Nephron progenitor cell (in vitro differentiated cells): Measurements from ENCODE around the gene RMDN2.

Source experiments
- DNase-seq: peaks from one replicate; pipeline ENCODE4 v3.0.0; 2021
- H3K27ac Mint-ChIP-seq: 2 replicates; pipeline ENCODE4 v1.8.0; 2021; ENCODE audit warnings: mild to moderate bottlenecking, moderate library complexity, mixed read lengths
- H3K27me3 Mint-ChIP-seq: 2 replicates; pipeline ENCODE4 v1.8.0; 2021; ENCODE audit warnings: mild to moderate bottlenecking, low read depth, mixed read lengths; ENCODE audit not compliant: poor library complexity
- H3K36me3 Mint-ChIP-seq: 2 replicates; pipeline ENCODE4 v1.8.0; 2021; ENCODE audit warnings: low read depth, mixed read lengths
- H3K4me1 Mint-ChIP-seq: 2 replicates; pipeline ENCODE4 v1.8.0; 2021; ENCODE audit warnings: mixed read lengths
- H3K4me3 Mint-ChIP-seq: 2 replicates; pipeline ENCODE4 v1.8.0; 2021; ENCODE audit warnings: mild to moderate bottlenecking, moderate library complexity, mixed read lengths
- H3K9me3 Mint-ChIP-seq: 2 replicates; pipeline ENCODE4 v1.8.0; 2021; ENCODE audit warnings: mild to moderate bottlenecking, moderate library complexity, mixed read lengths
- TF ChIP-seq, protein P1 (sequence below): fragments of 200-600 bp; sonication (generic); IDR thresholded peaks from 2 replicates; pipeline ENCODE4 v1.5.0; 2021; ENCODE audit warnings: antibody characterized with exemption

The RMDN2 gene

GRCh38 chr2:37894047-37894446 is 31.0 kb upstream of the RMDN2 start:
- Mint-ChIP-seq H3K9me3 (peaks cover 4% of the 10 kb centered on the region), H3K27ac (no peak overlapping the region), H3K4me1 (peaks cover 25% of the 10 kb centered on the region), H3K36me3 (no peaks in the 10 kb centered on the region), H3K27me3 (peaks cover 7% of the 10 kb centered on the region), H3K4me3 (no peak overlapping the region)
- no peak for DNase-seq
- TF ChIP-seq, protein P1, sequence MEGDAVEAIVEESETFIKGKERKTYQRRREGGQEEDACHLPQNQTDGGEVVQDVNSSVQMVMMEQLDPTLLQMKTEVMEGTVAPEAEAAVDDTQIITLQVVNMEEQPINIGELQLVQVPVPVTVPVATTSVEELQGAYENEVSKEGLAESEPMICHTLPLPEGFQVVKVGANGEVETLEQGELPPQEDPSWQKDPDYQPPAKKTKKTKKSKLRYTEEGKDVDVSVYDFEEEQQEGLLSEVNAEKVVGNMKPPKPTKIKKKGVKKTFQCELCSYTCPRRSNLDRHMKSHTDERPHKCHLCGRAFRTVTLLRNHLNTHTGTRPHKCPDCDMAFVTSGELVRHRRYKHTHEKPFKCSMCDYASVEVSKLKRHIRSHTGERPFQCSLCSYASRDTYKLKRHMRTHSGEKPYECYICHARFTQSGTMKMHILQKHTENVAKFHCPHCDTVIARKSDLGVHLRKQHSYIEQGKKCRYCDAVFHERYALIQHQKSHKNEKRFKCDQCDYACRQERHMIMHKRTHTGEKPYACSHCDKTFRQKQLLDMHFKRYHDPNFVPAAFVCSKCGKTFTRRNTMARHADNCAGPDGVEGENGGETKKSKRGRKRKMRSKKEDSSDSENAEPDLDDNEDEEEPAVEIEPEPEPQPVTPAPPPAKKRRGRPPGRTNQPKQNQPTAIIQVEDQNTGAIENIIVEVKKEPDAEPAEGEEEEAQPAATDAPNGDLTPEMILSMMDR = no peak

GRCh38 chr2:37894601-37895000 is 30.5 kb upstream of the RMDN2 start:
- TF ChIP-seq, protein P1 = no peak

GRCh38 chr2:37895140-37895539 is 29.9 kb upstream of the RMDN2 start:
- peaks cover 25% of the 10 kb centered on the region for H3K4me1 Mint-ChIP-seq
- no peaks in the 10 kb centered on the region for H3K36me3 Mint-ChIP-seq
- H3K4me3 Mint-ChIP-seq = no peak overlapping the region
- TF ChIP-seq, protein P1 = no peak
- H3K9me3 Mint-ChIP-seq = peaks cover 10% of the 10 kb centered on the region
- H3K27me3 Mint-ChIP-seq = peaks cover 7% of the 10 kb centered on the region
- DNase-seq = no peak
- peak overlapping the region; percentile 35 for H3K27ac Mint-ChIP-seq

More at GRCh38 chr2:37894601-37895000, 30.5 kb upstream of the RMDN2 start:
- H3K9me3 Mint-ChIP-seq = peaks cover 4% of the 10 kb centered on the region
- H3K27me3 Mint-ChIP-seq = peaks cover 7% of the 10 kb centered on the region
- no peak for DNase-seq
- H3K4me3 Mint-ChIP-seq = no peak overlapping the region
- peak overlapping the region; percentile 35 for H3K27ac Mint-ChIP-seq
- H3K36me3 Mint-ChIP-seq = no peaks in the 10 kb centered on the region
- H3K4me1 Mint-ChIP-seq = peaks cover 25% of the 10 kb centered on the region

GRCh38 chr2:37896319-37896718 is 28.8 kb upstream of the RMDN2 start:
- H3K27me3 Mint-ChIP-seq = peaks cover 7% of the 10 kb centered on the region
- peaks cover 22% of the 10 kb centered on the region for H3K9me3 Mint-ChIP-seq
- H3K4me1 Mint-ChIP-seq = peaks cover 25% of the 10 kb centered on the region
- TF ChIP-seq, protein P1 = no peak
- H3K27ac Mint-ChIP-seq = no peak overlapping the region
- DNase-seq = no peak
- peaks cover 3% of the 10 kb centered on the region for H3K36me3 Mint-ChIP-seq
- no peak overlapping the region for H3K4me3 Mint-ChIP-seq

DNA sequence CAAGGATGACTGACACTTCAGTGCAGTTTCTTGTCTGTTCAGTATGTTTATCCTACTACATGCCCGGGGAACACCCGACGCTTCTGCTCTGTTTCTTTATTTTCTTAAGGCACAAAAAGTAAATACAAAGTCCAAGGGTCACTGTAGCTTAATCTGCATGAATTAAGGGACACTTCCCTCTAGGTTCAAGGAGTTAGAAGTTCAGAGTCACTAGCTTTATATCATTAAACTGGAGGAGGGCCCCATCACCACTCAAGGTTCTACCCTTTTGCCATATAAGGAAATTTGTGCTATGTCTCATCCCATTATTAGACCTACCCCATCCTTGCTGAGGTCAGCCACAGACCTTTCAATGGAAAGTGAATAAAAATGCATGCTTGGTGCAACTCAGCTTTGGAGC is 27.6 kb upstream of the RMDN2 start:
- Mint-ChIP-seq H3K27ac (no peak overlapping the region), H3K9me3 (peaks cover 27% of the 10 kb centered on the region)

DNA sequence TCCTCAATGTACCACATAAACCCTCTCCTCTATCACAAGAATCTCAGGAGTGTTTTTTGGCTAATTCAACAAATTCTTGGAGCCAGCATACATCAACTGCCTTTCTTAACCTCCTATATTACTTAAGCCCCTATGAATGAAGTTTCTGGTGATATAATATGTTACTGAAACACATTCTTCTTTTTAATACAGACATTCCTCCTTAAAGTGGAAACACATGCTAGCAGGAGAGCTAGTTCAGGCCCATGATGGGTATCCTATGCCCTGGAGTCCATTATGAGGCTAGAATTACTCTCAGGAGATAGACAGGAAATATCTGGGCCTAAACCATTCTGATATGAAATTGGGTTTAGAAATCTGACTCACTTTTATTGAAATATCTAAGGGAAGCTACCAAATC is 26.6 kb upstream of the RMDN2 start:
- TF ChIP-seq, protein P1 = no peak
- H3K4me1 Mint-ChIP-seq = peaks cover 25% of the 10 kb centered on the region
- H3K9me3 Mint-ChIP-seq = peaks cover 27% of the 10 kb centered on the region
- H3K4me3 Mint-ChIP-seq = no peak overlapping the region
- DNase-seq = no peak
- peaks cover 3% of the 10 kb centered on the region for H3K27me3 Mint-ChIP-seq
- H3K36me3 Mint-ChIP-seq = peaks cover 4% of the 10 kb centered on the region
- H3K27ac Mint-ChIP-seq = no peak overlapping the region

More for the DNA sequence above, 27.6 kb upstream of the RMDN2 start:
- H3K4me1 Mint-ChIP-seq = peaks cover 25% of the 10 kb centered on the region
- TF ChIP-seq, protein P1 = no peak
- no peak for DNase-seq
- peaks cover 3% of the 10 kb centered on the region for H3K27me3 Mint-ChIP-seq
- H3K36me3 Mint-ChIP-seq = peaks cover 4% of the 10 kb centered on the region
- H3K4me3 Mint-ChIP-seq = no peak overlapping the region
